Adrenal gland (tissue), 5 donors: ENCODE data around the gene YY1.

Source experiments
- POLR2A ChIP-seq, 2 donors: fragments of 450-650 bp; IDR thresholded peaks; one replicate each; pipeline ENCODE4 v1.6.1; 2017; ENCODE audit warnings: antibody characterized with exemption in 2 of 2, mild to moderate bottlenecking in 2 of 2, moderate library complexity in 1 of 2
- TF ChIP-seq, protein P1 (sequence below), 6 experiments: fragments of 450-650 bp in 4 of 6; fragments of 200-600 bp in 2 of 6; sonication (generic) in 1 of 6; IDR thresholded peaks; 1 replicate in 5 of 6; 2 replicates in 1 of 6; pipeline versions ENCODE4 v1.5.1 to v1.8.0; 2016 to 2021; ENCODE audit warnings: antibody characterized with exemption in 6 of 6, mild to moderate bottlenecking in 2 of 6, moderate library complexity in 1 of 6
- donor health status: DM: no; HTN: no; CAD: no.

DNA sequence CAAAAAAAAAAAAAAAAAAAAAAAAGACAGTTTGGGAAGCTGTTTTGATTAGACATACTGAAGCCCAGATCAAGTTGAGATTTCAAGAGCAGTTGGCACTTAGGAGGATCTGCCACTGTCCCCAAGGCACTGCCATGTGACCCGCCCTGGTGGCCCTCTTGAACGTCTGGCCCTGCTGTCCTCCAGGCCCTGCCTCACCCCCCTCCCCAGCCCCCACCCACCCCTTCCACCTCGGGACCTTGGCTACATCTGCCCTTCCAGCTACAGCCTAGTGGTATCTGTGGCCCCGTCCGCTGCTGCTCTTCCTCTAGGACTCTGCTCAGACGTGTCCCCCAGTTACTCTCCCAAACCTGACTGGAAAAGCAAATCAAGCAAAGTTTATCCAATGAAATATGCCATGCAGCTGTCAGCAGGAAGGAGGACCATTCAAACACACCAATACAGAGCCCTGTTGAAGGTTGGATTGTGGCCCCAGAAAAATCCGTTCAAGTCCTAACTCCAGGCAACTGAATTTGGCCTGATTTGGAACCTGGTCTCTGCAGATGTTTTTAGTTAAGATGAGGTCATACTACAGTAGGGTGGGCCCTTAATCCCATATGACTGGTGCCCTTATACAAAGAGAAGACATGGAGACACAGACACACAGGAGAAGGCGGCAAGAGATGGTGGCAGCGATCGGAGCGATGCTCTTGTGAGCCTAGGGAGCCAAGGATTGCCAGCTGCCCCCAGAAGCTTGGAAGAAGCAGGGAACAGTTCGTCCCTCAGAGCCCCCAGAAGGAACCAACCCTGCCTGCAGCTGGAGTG, 49.6 kb downstream of the YY1 start:
- TF ChIP-seq POLR2A (IDR thresholded peaks at IDR 0.05), result no peak
- TF ChIP-seq, protein P1, sequence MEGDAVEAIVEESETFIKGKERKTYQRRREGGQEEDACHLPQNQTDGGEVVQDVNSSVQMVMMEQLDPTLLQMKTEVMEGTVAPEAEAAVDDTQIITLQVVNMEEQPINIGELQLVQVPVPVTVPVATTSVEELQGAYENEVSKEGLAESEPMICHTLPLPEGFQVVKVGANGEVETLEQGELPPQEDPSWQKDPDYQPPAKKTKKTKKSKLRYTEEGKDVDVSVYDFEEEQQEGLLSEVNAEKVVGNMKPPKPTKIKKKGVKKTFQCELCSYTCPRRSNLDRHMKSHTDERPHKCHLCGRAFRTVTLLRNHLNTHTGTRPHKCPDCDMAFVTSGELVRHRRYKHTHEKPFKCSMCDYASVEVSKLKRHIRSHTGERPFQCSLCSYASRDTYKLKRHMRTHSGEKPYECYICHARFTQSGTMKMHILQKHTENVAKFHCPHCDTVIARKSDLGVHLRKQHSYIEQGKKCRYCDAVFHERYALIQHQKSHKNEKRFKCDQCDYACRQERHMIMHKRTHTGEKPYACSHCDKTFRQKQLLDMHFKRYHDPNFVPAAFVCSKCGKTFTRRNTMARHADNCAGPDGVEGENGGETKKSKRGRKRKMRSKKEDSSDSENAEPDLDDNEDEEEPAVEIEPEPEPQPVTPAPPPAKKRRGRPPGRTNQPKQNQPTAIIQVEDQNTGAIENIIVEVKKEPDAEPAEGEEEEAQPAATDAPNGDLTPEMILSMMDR (IDR thresholded peaks at IDR 0.05), result no peak
